Ishikawa (cell line): Measurements from ENCODE around the gene DHRSX.

Source experiments
- CEBPB ChIP-seq: IDR thresholded peaks from 2 replicates; pipeline ENCODE4 v1.6.1; 2012
- EP300 ChIP-seq: IDR thresholded peaks from 2 replicates; pipeline ENCODE4 v1.6.1; 2012; ENCODE audit warnings: borderline replicate concordance
- MAX ChIP-seq: IDR thresholded peaks from 2 replicates; pipeline ENCODE4 v1.6.1; 2012
- RAD21 ChIP-seq: IDR thresholded peaks from 2 replicates; pipeline ENCODE4 v1.6.1; 2012; ENCODE audit warnings: low read depth
- TAF1 ChIP-seq: IDR thresholded peaks from 2 replicates; pipeline ENCODE4 v1.6.1; 2012; ENCODE audit warnings: low read depth, mild to moderate bottlenecking
- TEAD4 ChIP-seq: IDR thresholded peaks from 2 replicates; pipeline ENCODE4 v1.6.1; 2012

DNA sequence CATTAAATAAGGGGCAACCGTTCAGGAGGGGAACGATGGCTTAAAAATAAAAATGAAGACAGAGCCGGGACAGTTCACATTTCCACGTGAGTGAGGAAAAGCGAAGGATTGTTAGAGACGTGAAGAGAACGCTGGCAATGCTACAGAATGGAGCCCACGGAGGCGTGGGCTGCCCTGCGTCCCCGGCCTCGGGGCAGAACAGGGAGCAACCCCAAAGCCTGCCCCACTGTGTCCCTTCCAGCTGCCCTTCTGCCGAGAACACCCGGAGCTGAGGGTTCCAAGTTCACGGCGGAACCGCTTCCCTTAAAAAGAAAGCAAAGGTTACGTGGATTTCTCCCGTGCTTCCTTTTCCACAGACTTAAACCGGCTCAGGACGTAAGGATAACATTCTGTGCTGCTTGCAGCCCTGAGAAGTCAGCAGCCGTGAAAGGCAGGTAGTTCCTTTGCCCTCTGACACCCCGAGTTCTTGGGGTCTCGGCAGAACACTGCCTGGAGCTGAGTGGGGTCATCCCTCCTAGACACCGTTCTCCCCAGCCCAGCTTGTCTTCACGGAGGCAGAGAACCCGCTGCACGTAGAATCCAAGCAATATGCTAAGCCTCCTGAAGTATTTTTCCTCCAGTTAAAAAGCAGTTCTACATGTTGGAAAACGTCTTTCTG is 14.2 kb downstream of the DHRSX start:
- TF ChIP-seq CEBPB (no peak), RAD21 (no peak), TAF1 (no peak), TEAD4 (no peak), EP300 (no peak), MAX (no peak)
